MCF 10A (cell line): Measurements from ENCODE around the gene CRYAB. TPM values are rescaled to one million over a fixed set of nuclear protein-coding genes. Genes with fewer than 3 reads are reported as not detected.

ENCODE experiments used
- BruUV-seq: library from RNA; stranded (reverse); fragments of 400-500 nt; replicated peaks from 2 replicates; lab custom pipeline; 2021; lab: Mats Ljungman, UMichigan
- CTCF ChIA-PET: fragments of 300-600 bp; sonication (Branson Sonifier 250); formaldehyde crosslinking; extraction: SDS; loops from one replicate; lab custom pipeline; 2021; ENCODE audit warnings: antibody characterized with exemption, inconsistent platforms; lab: Yijun Ruan, JAX
- POLR2A ChIA-PET: fragments of 300-600, 350-650 bp; sonication (Branson Sonifier 250); formaldehyde crosslinking; extraction: SDS; loops from one replicate; lab custom pipeline; 2020; ENCODE audit warnings: antibody characterized with exemption, inconsistent platforms; lab: Yijun Ruan, JAX
- DNase-seq: peaks from one replicate; pipeline ENCODE4 v3.0.0-alpha.2; 2018; ENCODE audit not compliant: unreplicated experiment
- H3K27ac Mint-ChIP-seq: one replicate; pipeline ENCODE4 v1.8.0; 2022; ENCODE audit warnings: mild to moderate bottlenecking, low read depth, mixed read lengths; ENCODE audit not compliant: unreplicated experiment
- H3K27me3 Mint-ChIP-seq: one replicate; pipeline ENCODE4 v1.8.0; 2022; ENCODE audit warnings: mixed read lengths; ENCODE audit not compliant: insufficient read depth, unreplicated experiment
- H3K36me3 Mint-ChIP-seq: one replicate; pipeline ENCODE4 v1.8.0; 2022; ENCODE audit warnings: mild to moderate bottlenecking, moderate library complexity, mixed read lengths; ENCODE audit not compliant: insufficient read depth, unreplicated experiment
- H3K4me1 Mint-ChIP-seq: one replicate; pipeline ENCODE4 v1.8.0; 2022; ENCODE audit warnings: mixed read lengths; ENCODE audit not compliant: insufficient read depth, unreplicated experiment
- H3K4me3 Mint-ChIP-seq: one replicate; pipeline ENCODE4 v1.8.0; 2022; ENCODE audit warnings: mild to moderate bottlenecking, moderate library complexity, mixed read lengths; ENCODE audit not compliant: unreplicated experiment
- H3K9me3 Mint-ChIP-seq: one replicate; pipeline ENCODE4 v1.8.0; 2022; ENCODE audit warnings: mixed read lengths; ENCODE audit not compliant: unreplicated experiment
- CTCF ChIP-seq: fragments of 200-600 bp; IDR thresholded peaks from one replicate; pipeline ENCODE4 v1.8.0; 2022; ENCODE audit warnings: antibody characterized with exemption, mild to moderate bottlenecking; ENCODE audit not compliant: unreplicated experiment
- intact Hi-C: fragments of 100-400 bp; cut with micrococcal nuclease; formaldehyde crosslinking; loops from 2 replicates; pipeline ENCODE4 v1.14.1; 2022
- total RNA-seq: library from RNA; stranded (reverse); gene quantifications from 2 replicates; pipeline ENCODE4 v1.2.3, GENCODE V29; 2022

CRYAB gene
- total RNA-seq, 1 experiment from 2014 or later = 2.5 TPM

DNA sequence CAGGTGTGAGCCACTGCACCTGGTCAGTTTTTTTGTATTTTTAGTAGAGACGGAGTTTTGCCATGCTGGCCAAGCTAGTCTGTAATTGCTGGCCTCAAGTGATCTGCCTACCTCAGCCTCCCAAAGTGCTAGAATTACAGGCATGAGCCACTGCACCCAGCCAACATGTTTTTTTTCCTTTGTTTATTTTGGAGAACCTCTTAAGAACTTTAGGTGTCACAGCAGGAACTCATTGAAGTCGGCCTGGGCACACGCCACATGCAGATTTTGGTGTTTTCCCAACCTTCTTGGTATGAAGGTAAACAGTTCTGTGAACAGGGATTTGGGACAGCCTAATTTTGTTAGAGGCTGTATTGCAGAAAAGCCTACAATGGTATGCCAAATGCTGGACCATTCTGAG lies 34.9 kb upstream of the CRYAB start:
- DNase-seq = peak; percentile 62
- ChIA-PET CTCF (interaction anchor here (0.5 to 21.3 kb wide), 2 partner anchors 35 to 69 kb away, joined by 3 to 564 read pairs; no protein-coding TSS in a partner anchor), POLR2A (interaction anchor here (1.3 to 21.8 kb wide), 4 partner anchors 8 to 32 kb away, joined by 3 to 513 read pairs (median 123); no protein-coding TSS in a partner anchor)
- no TSS peak for BruUV-seq
- no peaks in the 10 kb centered on the region for H3K27me3 Mint-ChIP-seq
- peaks cover 42% of the 10 kb centered on the region for H3K4me1 Mint-ChIP-seq
- intact Hi-C loops = no loop called here
- no peaks in the 10 kb centered on the region for H3K9me3 Mint-ChIP-seq
- TF ChIP-seq CTCF = no peak
- H3K4me3 Mint-ChIP-seq = peak overlapping the region; percentile 10
- H3K27ac Mint-ChIP-seq = peak overlapping the region; percentile 85
- H3K36me3 Mint-ChIP-seq = no peaks in the 10 kb centered on the region

- ChIA-PET CTCF (interaction anchor here (0.6 to 21.3 kb wide), 7 partner anchors 9 to 335 kb away, joined by 3 to 564 read pairs (median 4); partner anchors contain the start of gene ALG9), POLR2A (interaction anchor here (0.7 to 21.8 kb wide), 6 partner anchors 9 to 121 kb away, joined by 3 to 513 read pairs (median 30); no protein-coding TSS in a partner anchor)
- H3K4me3 Mint-ChIP-seq = peak overlapping the region; percentile 6
- intact Hi-C loops = loop anchor here (2.0 kb wide), 1 partner anchor 16 kb away; no protein-coding TSS in a partner anchor
- TSS peak; percentile 47 for BruUV-seq
- peaks cover 51% of the 10 kb centered on the region for H3K4me1 Mint-ChIP-seq
- TF ChIP-seq CTCF = no peak
- H3K36me3 Mint-ChIP-seq = no peaks in the 10 kb centered on the region
- peak overlapping the region; percentile 98 for H3K27ac Mint-ChIP-seq
- no peaks in the 10 kb centered on the region for H3K9me3 Mint-ChIP-seq
- no peaks in the 10 kb centered on the region for H3K27me3 Mint-ChIP-seq
- no peak for DNase-seq
Observed at GRCh38 chr11:111945198-111945597, 33.6 kb upstream of the CRYAB start.

- H3K27ac Mint-ChIP-seq = peak overlapping the region; percentile 98
- no peak for TF ChIP-seq CTCF
- peak overlapping the region; percentile 6 for H3K4me3 Mint-ChIP-seq
- H3K4me1 Mint-ChIP-seq = peaks cover 53% of the 10 kb centered on the region
- CTCF ChIA-PET = interaction anchor here (0.6 to 21.3 kb wide), 8 partner anchors 9 to 178 kb away, joined by 3 to 564 read pairs (median 4); partner anchors contain the start of gene ALG9
- H3K27me3 Mint-ChIP-seq = no peaks in the 10 kb centered on the region
- H3K36me3 Mint-ChIP-seq = no peaks in the 10 kb centered on the region
- DNase-seq = peak; percentile 76
- intact Hi-C loops = loop anchor here (2.0 kb wide), 1 partner anchor 16 kb away; no protein-coding TSS in a partner anchor
- BruUV-seq = no TSS peak
- POLR2A ChIA-PET = interaction anchor here (0.5 to 21.8 kb wide), 14 partner anchors 9 to 150 kb away, joined by 3 to 513 read pairs (median 4); partner anchors contain the start of genes ALG9 and C11orf52
- no peaks in the 10 kb centered on the region for H3K9me3 Mint-ChIP-seq
Observed at GRCh38 chr11:111944651-111945051, 33.1 kb upstream of the CRYAB start.

DNA sequence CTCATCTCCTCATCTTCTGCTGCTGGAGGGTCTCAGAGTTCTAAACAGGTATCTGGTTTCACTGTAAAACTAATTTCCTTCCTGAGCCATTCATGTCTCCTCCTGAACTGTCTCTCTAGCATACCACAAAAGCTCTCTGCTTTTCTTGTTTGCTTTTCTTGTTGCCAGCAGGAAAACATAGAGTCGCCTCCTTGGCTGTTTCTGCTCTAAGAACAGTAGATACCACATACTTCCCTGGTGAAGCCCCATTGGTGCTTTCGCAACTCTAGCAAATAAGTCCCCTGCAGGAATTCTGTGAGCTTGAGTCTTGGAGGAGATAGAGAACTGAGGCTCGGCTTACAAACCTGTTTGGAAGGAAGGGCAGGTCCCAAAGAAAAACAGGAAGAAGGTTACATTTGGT lies 32.6 kb upstream of the CRYAB start:
- Mint-ChIP-seq H3K27ac (peak overlapping the region; percentile 98), H3K27me3 (no peaks in the 10 kb centered on the region), H3K4me1 (peaks cover 53% of the 10 kb centered on the region), H3K36me3 (no peaks in the 10 kb centered on the region), H3K4me3 (peak overlapping the region; percentile 6), H3K9me3 (no peaks in the 10 kb centered on the region)
- ChIA-PET POLR2A (interaction anchor here (0.5 to 21.8 kb wide), 13 partner anchors 10 to 150 kb away, joined by 3 to 513 read pairs (median 4); partner anchors contain the start of genes ALG9 and C11orf52), CTCF (interaction anchor here (0.7 to 21.3 kb wide), 7 partner anchors 8 to 73 kb away, joined by 3 to 564 read pairs (median 4); partner anchors contain the start of gene ALG9)
- TSS peak; percentile 54 for BruUV-seq
- peak; percentile 80 for DNase-seq
- no peak for TF ChIP-seq CTCF
- intact Hi-C loops = loop anchor here (2.0 kb wide), 1 partner anchor 17 kb away; no protein-coding TSS in a partner anchor
